SK-N-SH (cell line): ENCODE results near the gene TMEM26. TPM values are rescaled to one million over a fixed set of nuclear protein-coding genes. Genes with fewer than 3 reads are reported as not detected.

Source experiments
- CTCF ChIA-PET: fragments of 300-600, 350-600 bp; formaldehyde crosslinking; extraction: SDS; loops from one replicate; lab custom pipeline; 2021; lab: Yijun Ruan, JAX
- POLR2A ChIA-PET: fragments of 350-600 bp; sonication (Branson Sonifier 250); formaldehyde crosslinking; extraction: SDS; loops from one replicate; lab custom pipeline; 2020; ENCODE audit warnings: antibody characterized with exemption, inconsistent platforms; lab: Yijun Ruan, JAX
- DNase-seq: peaks from one replicate; pipeline ENCODE4 v3.0.0; 2012
- H2AFZ ChIP-seq: fragments of 200-600 bp; sonication (generic); 2 replicates; pipeline ENCODE4 v1.8.1; 2016; ENCODE audit warnings: antibody characterized with exemption, mild to moderate bottlenecking, low read depth
- H3F3A ChIP-seq: fragments of 200-600 bp; sonication (generic); replicated peaks from 2 replicates; pipeline ENCODE3; 2016; ENCODE audit warnings: antibody characterized with exemption, mild to moderate bottlenecking; ENCODE audit not compliant: insufficient read depth
- H3K27ac ChIP-seq, 2 experiments: fragments of 200-500 bp in 1 of 2; fragments of 200-600 bp in 1 of 2; sonication (Bioruptor generic) in 1 of 2; sonication (generic), shearing (Covaris generic) in 1 of 2; 2 replicates each; pipeline versions ENCODE4 v1.5.1 to v1.6.1; 2014 to 2016; ENCODE audit warnings: low read depth in 2 of 2, inconsistent platforms in 1 of 2, low read length in 1 of 2, mild to moderate bottlenecking in 1 of 2, mixed read lengths in 1 of 2
- H3K27me3 ChIP-seq: fragments of 200-600 bp; sonication (generic), shearing (Covaris generic); 2 replicates; pipeline ENCODE4 v1.6.1; 2016; ENCODE audit warnings: mixed run types; ENCODE audit not compliant: insufficient read depth
- H3K36me3 ChIP-seq, 2 experiments: fragments of 200-500 bp in 1 of 2; fragments of 200-600 bp in 1 of 2; sonication (Bioruptor generic) in 1 of 2; sonication (generic) in 1 of 2; replicated peaks in 1 of 2; 2 replicates each; pipeline versions ENCODE3 to v1.5.1; 2014 to 2016; ENCODE audit warnings: low read length in 1 of 2, mild to moderate bottlenecking in 1 of 2; ENCODE audit not compliant: insufficient read depth in 2 of 2, control insufficient read depth in 1 of 2
- H3K4me1 ChIP-seq, 2 experiments: fragments of 200-500 bp in 1 of 2; fragments of 200-600 bp in 1 of 2; sonication (Bioruptor generic) in 1 of 2; sonication (generic), shearing (Covaris generic) in 1 of 2; 2 replicates each; pipeline versions ENCODE4 v1.5.1 to v1.6.1; 2014 to 2016; ENCODE audit warnings: low read depth in 1 of 2, low read length in 1 of 2, mixed run types in 1 of 2; ENCODE audit not compliant: insufficient read depth in 2 of 2, control insufficient read depth in 1 of 2
- H3K4me2 ChIP-seq: fragments of 200-600 bp; sonication (generic), shearing (Covaris generic); 2 replicates; pipeline ENCODE4 v1.6.1; 2017; ENCODE audit warnings: mixed run types
- H3K4me3 ChIP-seq, 2 experiments: fragments of 200-500 bp in 1 of 2; fragments of 200-600 bp in 1 of 2; sonication (Bioruptor generic) in 1 of 2; sonication (generic), shearing (Covaris generic) in 1 of 2; 2 replicates each; pipeline versions ENCODE4 v1.5.1 to v1.8.1; 2014 to 2016; ENCODE audit warnings: low read depth in 2 of 2, inconsistent platforms in 1 of 2, low read length in 1 of 2, mild to moderate bottlenecking in 1 of 2, mixed read lengths in 1 of 2, moderate library complexity in 1 of 2
- H3K79me2 ChIP-seq: fragments of 200-600 bp; sonication (generic); 2 replicates; pipeline ENCODE4 v1.8.1; 2017; ENCODE audit warnings: mild to moderate bottlenecking; ENCODE audit not compliant: insufficient read depth
- H3K9ac ChIP-seq: fragments of 200-600 bp; sonication (generic); 2 replicates; pipeline ENCODE4 v1.6.1; 2017; ENCODE audit warnings: mixed run types
- H3K9me2 ChIP-seq: fragments of 200-600 bp; sonication (generic); 2 replicates; pipeline ENCODE4 v1.6.1; 2017; ENCODE audit warnings: mixed run types
- H3K9me3 ChIP-seq: fragments of 200-600 bp; sonication (generic); 2 replicates; pipeline ENCODE4 v1.6.1; 2017; ENCODE audit warnings: mixed run types, mild to moderate bottlenecking, moderate library complexity
- H4K20me1 ChIP-seq: fragments of 200-600 bp; sonication (generic); 2 replicates; pipeline ENCODE4 v1.6.1; 2017; ENCODE audit warnings: mild to moderate bottlenecking, mixed run types; ENCODE audit not compliant: insufficient read depth
- CTCF ChIP-seq: fragments of 200-600 bp; sonication (generic); IDR thresholded peaks from 2 replicates; pipeline ENCODE4 v1.6.1; 2017; ENCODE audit warnings: antibody characterized with exemption, mild to moderate bottlenecking, moderate library complexity
- ELF1 ChIP-seq: IDR thresholded peaks from 2 replicates; pipeline ENCODE4 v1.4.0; 2012
- EP300 ChIP-seq, 2 experiments: IDR thresholded peaks; 2 replicates each; pipeline versions ENCODE4 v1.4.0 to v1.6.1; 2012; ENCODE audit warnings: borderline replicate concordance in 1 of 2, low read depth in 1 of 2, low read length in 1 of 2
- FOXJ3 ChIP-seq: sonication (generic); formaldehyde crosslinking; IDR thresholded peaks from 2 replicates; pipeline ENCODE4 v1.5.1; 2020; ENCODE audit warnings: mild to moderate bottlenecking, missing genetic modification reagents
- GABPA ChIP-seq: IDR thresholded peaks from 2 replicates; pipeline ENCODE4 v1.4.0; 2012; ENCODE audit warnings: low read depth, mild to moderate bottlenecking
- RAD21 ChIP-seq: IDR thresholded peaks from 2 replicates; pipeline ENCODE4 v1.6.1; 2012; ENCODE audit warnings: mild to moderate bottlenecking, low read length
- TAF1 ChIP-seq: IDR thresholded peaks from 2 replicates; pipeline ENCODE4 v1.6.1; 2012; ENCODE audit warnings: low read depth, mild to moderate bottlenecking, low read length, moderate library complexity, borderline replicate concordance
- TCF12 ChIP-seq: IDR thresholded peaks from 2 replicates; pipeline ENCODE4 v1.4.0; 2012
- TEAD4 ChIP-seq: IDR thresholded peaks from 2 replicates; pipeline ENCODE4 v1.4.0; 2012; ENCODE audit warnings: mild to moderate bottlenecking, borderline replicate concordance; ENCODE audit not compliant: insufficient read depth
- YY1 ChIP-seq: IDR thresholded peaks from 2 replicates; pipeline ENCODE4 v1.4.0; 2012; ENCODE audit warnings: low read depth, mild to moderate bottlenecking
- ZBTB33 ChIP-seq: IDR thresholded peaks from 2 replicates; pipeline ENCODE4 v1.4.0; 2012; ENCODE audit warnings: low read depth, borderline replicate concordance
- WGBS: methylation state at CpG from one replicate; pipeline ENCODE4 v1.1.6; 2017; ENCODE audit warnings: low lambda C conversion rate; 5-methylcytosine and 5-hydroxymethylcytosine counted together
- polyA plus RNA-seq, 3 experiments: library from polyadenylated mRNA; depleted of rRNA; stranded (reverse); fragments of >200 nt; gene quantifications; 2 replicates each; pipeline ENCODE4 v1.2.3, GENCODE V29; 2012
- TF ChIP-seq, protein P1 (sequence below): IDR thresholded peaks from 2 replicates; pipeline ENCODE4 v1.4.0; 2012; ENCODE audit warnings: low read depth
- TF ChIP-seq, protein P2 (sequence below): IDR thresholded peaks from 2 replicates; pipeline ENCODE4; 2012

Gene TMEM26
- polyA plus RNA-seq, 1 of the 3 experiments (the other 2 are of a cell fraction): 0.05 TPM

DNA sequence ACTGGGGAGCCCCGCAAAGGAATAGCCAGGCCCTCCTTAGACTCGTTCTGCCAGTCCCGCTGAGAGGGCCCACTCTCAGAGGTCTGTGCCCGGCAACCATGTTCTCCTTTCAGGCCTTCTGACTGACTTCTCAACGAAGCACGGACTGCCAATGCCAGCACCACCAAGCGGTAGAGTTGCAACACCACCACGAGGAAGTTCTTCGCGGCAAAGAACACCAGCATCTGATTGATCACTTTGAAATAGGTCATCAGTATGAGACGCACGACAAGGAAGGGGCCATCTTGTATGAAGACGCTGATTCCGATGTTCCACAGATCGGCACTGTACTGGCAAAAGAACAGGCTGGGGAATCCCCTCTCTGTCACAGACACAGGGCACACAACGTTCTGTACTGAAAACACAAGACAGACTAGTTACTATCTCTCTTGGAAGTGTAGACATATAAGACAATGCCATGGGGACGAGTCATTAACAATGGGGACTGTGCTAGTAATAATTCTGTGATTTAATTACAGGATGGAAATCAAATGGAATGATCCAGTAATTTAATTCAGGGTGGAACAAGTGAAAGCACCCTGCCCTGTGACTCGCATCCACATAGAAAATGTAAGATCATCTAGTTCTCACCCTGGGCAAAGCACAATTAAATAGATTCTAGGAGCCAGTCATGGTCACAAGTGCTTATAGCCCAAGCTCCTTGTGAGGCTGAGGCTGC is 42.7 kb downstream of the TMEM26 start:
- no peak for DNase-seq
- Histone ChIP-seq H3K27ac (no peak overlapping the region), H3K27me3 (no peaks in the 10 kb centered on the region), H3K36me3 (no peaks in the 10 kb centered on the region), H2AFZ (no peak overlapping the region), H4K20me1 (no peaks in the 10 kb centered on the region), H3K9ac (no peak overlapping the region), H3K79me2 (no peaks in the 10 kb centered on the region), H3K4me3 (no peak overlapping the region), H3K4me2 (no peak overlapping the region), H3K9me2 (no peaks in the 10 kb centered on the region), H3K4me1 (peaks cover 0 to 6% of the 10 kb centered on the region in 2 experiments; a peak in 1 of 4 replicates)
- ChIA-PET POLR2A (no interaction called here), CTCF (no interaction called here)
- 81% methylated on average over 17 of the region's 18 CpGs for WGBS
- no peak for TF ChIP-seq YY1
- TF ChIP-seq TCF12: no peak
- no peak for TF ChIP-seq RAD21
- TF ChIP-seq FOXJ3 (CRISPR knock-in tag): no peak
- no peak for TF ChIP-seq TEAD4
- TF ChIP-seq EP300 (IDR thresholded peaks at IDR 0.05; ENCODE audit: borderline replicate concordance in 1 of 2, low read depth in 1 of 2, low read length in 1 of 2): no peak
- TF ChIP-seq, protein P1, sequence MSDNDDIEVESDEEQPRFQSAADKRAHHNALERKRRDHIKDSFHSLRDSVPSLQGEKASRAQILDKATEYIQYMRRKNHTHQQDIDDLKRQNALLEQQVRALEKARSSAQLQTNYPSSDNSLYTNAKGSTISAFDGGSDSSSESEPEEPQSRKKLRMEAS: no peak
- no peak for TF ChIP-seq ELF1
- TF ChIP-seq CTCF: no peak
- TF ChIP-seq GABPA: no peak
- no peak for TF ChIP-seq ZBTB33
- TF ChIP-seq TAF1: no peak
- TF ChIP-seq, protein P2, sequence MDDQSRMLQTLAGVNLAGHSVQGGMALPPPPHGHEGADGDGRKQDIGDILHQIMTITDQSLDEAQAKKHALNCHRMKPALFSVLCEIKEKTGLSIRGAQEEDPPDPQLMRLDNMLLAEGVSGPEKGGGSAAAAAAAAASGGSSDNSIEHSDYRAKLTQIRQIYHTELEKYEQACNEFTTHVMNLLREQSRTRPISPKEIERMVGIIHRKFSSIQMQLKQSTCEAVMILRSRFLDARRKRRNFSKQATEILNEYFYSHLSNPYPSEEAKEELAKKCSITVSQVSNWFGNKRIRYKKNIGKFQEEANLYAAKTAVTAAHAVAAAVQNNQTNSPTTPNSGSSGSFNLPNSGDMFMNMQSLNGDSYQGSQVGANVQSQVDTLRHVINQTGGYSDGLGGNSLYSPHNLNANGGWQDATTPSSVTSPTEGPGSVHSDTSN: no peak
- TF ChIP-seq, all 33 proteins: peak for 0
- no peaks in the 10 kb centered on the region for H3K9me3 ChIP-seq
- no peaks in the 10 kb centered on the region for H3F3A ChIP-seq
